ENCODE measurements around the gene LRTM2.

GRCh38 chr12:1882850-1883470, 62.6 kb downstream of the LRTM2 start:
- TF ChIP-seq ZNF623 (tag by site-specific recombination; IDR thresholded peaks at IDR 0.05) (no peak), ZNF184 (tag by site-specific recombination; IDR thresholded peaks at IDR 0.05) (no peak), ZNF24 (tag by site-specific recombination; IDR thresholded peaks at IDR 0.05) (no peak)
